AG09319 (cell line): Measurements from ENCODE around the gene CHD5.
"Not testable (repeated sequence)": the region's sequence is repeated elsewhere in the genome, so short reads cannot be mapped to it uniquely, and the experiment has no call there.

Source experiments
- DNase-seq: peaks from one replicate; pipeline ENCODE4 v3.0.0-alpha.2; 2010; ENCODE audit warnings: low read depth; ENCODE audit errors: extremely low read depth
- CTCF ChIP-seq: IDR thresholded peaks from 2 replicates; pipeline ENCODE4 v1.5.1; 2011; ENCODE audit warnings: low read depth, mild to moderate bottlenecking, inconsistent platforms, low read length, moderate library complexity

The CHD5 gene

GRCh38 chr1:6180268-6180706 is at the start of gene CHD5:
CHD5 (minus strand) TSS chr1:6180321; CDS start chr1:6180023, 298 bp downstream.
- TF ChIP-seq CTCF = no peak
- no peak for DNase-seq

DNA sequence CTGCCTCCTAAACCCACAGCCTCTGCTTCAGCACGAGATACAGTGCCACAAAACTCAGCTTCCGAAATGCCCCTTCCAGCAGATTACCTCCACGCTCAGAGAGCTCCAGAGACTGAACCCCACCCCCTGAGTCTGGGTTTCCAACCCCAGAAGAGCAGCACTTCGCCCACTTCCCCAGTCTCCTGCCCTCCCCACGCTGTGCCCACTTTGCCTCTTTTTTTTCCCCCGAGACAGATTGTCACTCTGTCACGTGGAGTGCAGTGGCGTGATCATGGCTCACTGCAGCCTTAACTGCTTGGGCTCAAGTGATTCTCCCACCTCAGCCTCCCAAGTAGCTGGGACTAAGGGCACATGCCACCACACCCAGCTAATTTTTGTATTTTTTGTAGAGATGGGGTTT is 45.5 kb upstream of the CHD5 start:
- TF ChIP-seq CTCF = no peak
- no peak for DNase-seq

- DNase-seq = no peak
- TF ChIP-seq CTCF = no peak
Measured at GRCh38 chr1:6224718-6225117, 44.6 kb upstream of the CHD5 start.

- TF ChIP-seq CTCF = no peak
- no peak for DNase-seq
Measured at GRCh38 chr1:6223617-6224016, 43.5 kb upstream of the CHD5 start.

DNA sequence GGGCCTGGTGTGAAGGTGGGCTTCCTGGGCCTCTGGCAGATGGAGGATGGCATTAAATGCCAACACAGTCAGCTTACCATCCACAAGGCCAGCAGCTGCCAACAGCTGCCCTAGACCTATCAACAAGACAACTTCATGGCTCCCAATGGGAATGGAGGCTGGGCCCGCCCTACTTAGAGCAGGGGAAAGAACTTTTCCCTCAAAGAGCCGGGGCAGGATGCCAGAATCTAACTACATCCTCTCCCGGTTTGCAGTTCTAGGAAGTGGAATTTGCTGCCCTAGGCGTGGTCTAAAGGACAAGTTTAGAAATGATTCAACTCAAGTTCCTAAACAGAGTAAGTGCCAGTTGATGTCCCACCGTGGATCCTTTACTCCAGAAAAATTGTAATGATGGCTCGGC is 42.5 kb upstream of the CHD5 start:
- DNase-seq = no peak
- TF ChIP-seq CTCF = no peak

DNA sequence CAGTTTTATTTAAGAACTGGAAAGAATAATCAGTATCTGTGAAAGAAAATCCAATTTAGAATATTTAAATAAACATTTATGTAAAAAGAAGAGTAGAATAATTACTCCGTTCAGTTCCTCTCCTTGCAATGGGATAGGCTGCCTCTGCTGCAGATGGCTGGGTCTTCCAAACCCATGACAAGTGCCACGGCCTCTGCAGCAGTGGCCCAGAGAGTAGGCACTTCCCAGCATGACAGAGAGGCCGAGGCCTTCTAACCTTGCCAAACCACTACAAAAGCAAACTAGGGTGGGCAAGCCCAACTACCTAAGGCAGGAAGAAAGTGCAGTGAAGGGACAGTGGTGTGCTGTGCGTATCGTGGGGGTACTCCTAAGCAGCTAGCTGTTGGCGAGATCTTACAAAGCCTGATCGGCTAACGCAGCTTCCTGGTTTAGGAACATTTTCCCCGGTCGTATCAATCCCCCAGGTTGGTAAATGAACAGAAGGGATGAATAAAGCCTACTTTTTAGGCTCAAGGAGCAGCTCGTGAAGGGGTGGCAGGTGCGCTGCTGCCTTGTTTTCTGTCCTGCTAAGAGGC is 41.2 kb upstream of the CHD5 start:
- no peak for DNase-seq
- no peak for TF ChIP-seq CTCF

DNA sequence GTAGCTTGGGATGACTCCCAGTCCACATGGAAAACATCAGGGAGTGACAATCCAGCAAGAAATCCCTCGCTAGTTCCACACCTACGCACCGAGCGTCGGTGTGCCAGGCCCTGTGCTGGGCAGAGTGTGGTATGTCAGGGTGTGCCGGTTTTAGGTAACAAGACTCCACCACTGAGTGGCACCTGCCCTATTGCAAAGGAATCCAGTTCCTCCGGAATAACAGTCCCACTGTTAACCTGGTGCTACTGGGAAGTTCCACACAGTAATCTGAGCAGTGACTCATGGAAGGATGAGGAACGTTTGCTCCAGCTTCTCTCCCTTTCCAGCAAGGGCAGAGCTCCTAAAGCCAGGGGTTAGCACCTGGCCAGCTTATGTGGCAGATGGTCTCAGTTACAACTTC is 40.1 kb upstream of the CHD5 start:
- DNase-seq = no peak

DNA sequence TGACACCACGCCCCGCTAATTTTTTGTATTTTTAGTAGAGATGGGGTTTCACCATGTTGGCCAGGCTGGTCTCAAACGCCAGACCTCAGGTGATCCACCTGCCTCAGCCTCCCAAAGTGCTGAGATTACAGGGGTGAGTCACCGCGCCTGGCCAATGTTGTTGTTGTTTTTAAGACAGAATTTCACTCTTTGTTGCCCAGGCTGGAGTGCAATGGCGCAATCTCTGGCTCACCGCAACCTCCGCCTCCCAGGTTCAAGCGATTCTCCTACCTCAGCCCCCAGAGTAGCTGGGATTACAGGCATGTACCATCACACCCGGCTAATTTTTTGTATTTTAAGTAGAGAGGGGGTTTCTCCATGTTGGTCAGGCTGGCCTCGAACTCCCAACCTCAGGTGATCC is 39.5 kb upstream of the CHD5 start:
- DNase-seq = not testable (repeated sequence)

More for the DNA sequence above, 40.1 kb upstream of the CHD5 start:
- no peak for TF ChIP-seq CTCF
